HG03066 (cell line): ENCODE results near the gene ZNF202.
A peak's percentile ranks its signal among the peaks of the same experiment; 100 is the strongest.
"Not testable (repeated sequence)": the region's sequence is repeated elsewhere in the genome, so short reads cannot be mapped to it uniquely, and the experiment has no call there.

Source experiments
- ATAC-seq: cut with Tn5 transposase; IDR thresholded peaks from one replicate; pipeline ENCODE4 v1.9.1; 2021; ENCODE audit warnings: low read depth; ENCODE audit not compliant: unreplicated experiment

The ZNF202 gene

GRCh38 chr11:123742031-123742723 lies 717 bp upstream of the ZNF202 start:
- no peak for ATAC-seq

GRCh38 chr11:123740787-123741158 lies 687 bp downstream of the ZNF202 start:
- peak; percentile 2 for ATAC-seq

GRCh38 chr11:123738374-123738773 lies 3.1 kb downstream of the ZNF202 start:
- ATAC-seq = no peak

GRCh38 chr11:123736769-123737168 lies 4.7 kb downstream of the ZNF202 start:
- no peak for ATAC-seq

- no peak for ATAC-seq
Observed at GRCh38 chr11:123729602-123730001, 11.9 kb downstream of the ZNF202 start.

GRCh38 chr11:123725995-123726655 lies 15.3 kb downstream of the ZNF202 start:
- ATAC-seq = no peak

- ATAC-seq = no peak
Observed at GRCh38 chr11:123719452-123719851, 22.0 kb downstream of the ZNF202 start.

- ATAC-seq = no peak
Observed at GRCh38 chr11:123718469-123718868, 23.0 kb downstream of the ZNF202 start.

GRCh38 chr11:123718063-123718462 lies 23.4 kb downstream of the ZNF202 start:
- no peak for ATAC-seq

- ATAC-seq = not testable (repeated sequence)
Observed at GRCh38 chr11:123712627-123713026, 28.8 kb downstream of the ZNF202 start.

- no peak for ATAC-seq
Observed at GRCh38 chr11:123707606-123708205, 33.8 kb downstream of the ZNF202 start.

- no peak for ATAC-seq
Observed at GRCh38 chr11:123707206-123707605, 34.3 kb downstream of the ZNF202 start.

- no peak for ATAC-seq
Observed at GRCh38 chr11:123704341-123704740, 37.1 kb downstream of the ZNF202 start.

GRCh38 chr11:123702696-123703095 lies 38.8 kb downstream of the ZNF202 start:
- ATAC-seq = no peak

- no peak for ATAC-seq
Observed at GRCh38 chr11:123702139-123702538, 39.3 kb downstream of the ZNF202 start.

- ATAC-seq = no peak
Observed at GRCh38 chr11:123700772-123701171, 40.7 kb downstream of the ZNF202 start.

GRCh38 chr11:123698546-123699127 lies 42.8 kb downstream of the ZNF202 start:
- ATAC-seq = no peak

- ATAC-seq = no peak
Observed at GRCh38 chr11:123696183-123696582, 45.3 kb downstream of the ZNF202 start.

- no peak for ATAC-seq
Observed at GRCh38 chr11:123695231-123695630, 46.2 kb downstream of the ZNF202 start.

GRCh38 chr11:123694551-123694950 lies 46.9 kb downstream of the ZNF202 start:
- no peak for ATAC-seq

- no peak for ATAC-seq
Observed at GRCh38 chr11:123692961-123693360, 48.5 kb downstream of the ZNF202 start.

GRCh38 chr11:123690485-123690884 lies 51.0 kb downstream of the ZNF202 start:
- ATAC-seq = no peak
